ENCODE measurements around the gene VPS18.

The VPS18 gene

GRCh38 chr15:40900256-40901052 is 6.2 kb downstream of the VPS18 start:
- DNase-seq (ENCODE audit: low read depth): no peak

DNA sequence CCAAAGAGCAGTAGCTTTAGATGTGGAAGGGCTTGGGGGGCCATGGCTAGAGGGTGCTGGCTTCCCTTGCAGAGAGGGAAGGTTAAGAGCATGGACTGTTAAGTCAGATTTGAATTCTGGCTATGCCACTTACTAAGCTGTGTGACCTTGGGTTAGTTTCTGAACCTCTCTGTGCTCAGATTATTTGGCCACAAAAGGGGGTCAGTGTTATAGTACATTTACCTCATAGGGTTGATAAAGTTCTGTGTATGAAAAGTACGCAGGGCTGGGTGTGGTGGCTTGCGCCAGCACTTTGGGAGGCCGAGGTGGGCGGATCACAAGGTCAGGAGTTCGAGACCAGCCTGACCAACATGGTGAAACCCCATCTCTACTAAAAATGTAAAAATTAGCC is 6.8 kb downstream of the VPS18 start:
- DNase-seq (ENCODE audit: low read depth): no peak

GRCh38 chr15:40902605-40903561 is 8.6 kb downstream of the VPS18 start:
- no peak for DNase-seq (ENCODE audit: low read depth)

DNA sequence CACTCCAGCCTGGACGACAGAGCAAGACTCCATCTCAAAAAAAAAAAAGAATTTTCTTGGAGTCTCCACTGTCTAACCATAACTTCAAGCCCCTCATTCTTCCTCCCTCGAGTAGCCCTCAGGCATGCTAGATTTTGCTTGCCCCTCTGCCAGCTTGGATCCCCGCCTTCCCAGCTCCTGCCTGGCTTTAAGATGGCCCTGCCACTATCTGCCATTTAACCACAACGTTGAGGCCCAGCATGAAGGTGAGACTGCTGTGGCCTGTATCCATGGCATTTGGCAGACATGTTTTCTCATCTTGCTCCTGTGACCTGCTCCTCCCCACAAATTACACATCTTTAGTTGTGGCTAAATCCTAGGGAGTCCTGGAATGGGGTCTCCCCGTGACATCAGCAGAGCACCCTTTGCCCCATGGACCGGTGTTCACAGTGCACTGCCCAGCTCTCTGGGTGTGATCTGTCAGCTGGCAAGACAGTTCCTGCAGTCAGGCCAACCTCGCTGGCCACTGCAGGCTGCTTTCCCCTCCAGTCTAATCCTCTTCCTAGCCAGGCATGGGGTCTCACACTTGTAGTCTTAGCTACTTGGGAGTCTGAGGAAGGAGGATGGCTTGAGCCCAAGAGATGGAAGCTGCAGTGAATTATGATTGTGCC is 10.4 kb downstream of the VPS18 start:
- DNase-seq (ENCODE audit: low read depth): no peak

DNA sequence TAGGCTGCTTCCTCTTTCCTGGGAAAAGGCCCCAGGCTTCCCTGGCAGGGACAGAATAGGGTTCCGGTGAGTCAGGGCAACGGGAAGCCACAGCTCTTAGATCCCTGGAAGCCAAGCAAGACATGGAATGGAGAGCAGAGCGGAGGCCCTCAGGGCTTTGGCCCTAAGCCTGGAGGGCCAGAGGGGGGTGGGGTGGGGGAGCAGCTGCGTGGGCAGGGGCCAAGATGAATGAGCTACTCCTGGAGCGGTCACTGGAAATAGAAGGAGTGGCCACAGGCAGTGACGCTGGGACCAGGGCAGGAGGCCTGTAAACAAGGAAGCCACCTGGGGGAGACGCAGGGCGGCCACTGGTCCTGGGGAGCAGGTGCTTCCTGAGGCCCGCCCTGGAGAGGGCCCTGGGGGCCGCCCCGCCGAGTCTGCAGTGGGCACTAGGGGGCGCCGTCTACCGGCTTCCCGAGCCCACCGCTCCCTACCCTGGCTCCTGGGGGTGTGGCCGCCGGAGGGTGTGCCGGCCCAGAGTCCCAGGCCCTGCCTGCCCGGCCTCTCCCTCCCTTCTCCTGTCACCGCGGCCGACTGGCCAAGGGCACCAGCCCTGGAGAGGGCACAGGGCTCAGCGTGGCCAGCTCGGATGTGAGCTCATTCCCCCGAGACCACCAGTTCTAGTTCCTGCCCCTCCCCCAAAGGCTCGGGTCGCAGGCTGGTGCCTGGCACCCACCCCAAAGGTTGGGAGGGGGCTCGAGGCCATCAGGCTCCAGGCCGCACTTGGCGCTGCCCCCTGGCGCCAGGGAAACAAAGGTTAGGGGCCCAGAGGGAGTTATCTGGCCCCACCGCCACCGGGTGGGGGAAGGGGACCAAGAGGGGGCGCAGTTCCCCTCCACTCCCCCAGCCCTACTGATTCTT is 12.1 kb downstream of the VPS18 start:
- peak; percentile 70 for DNase-seq (ENCODE audit: low read depth)

DNA sequence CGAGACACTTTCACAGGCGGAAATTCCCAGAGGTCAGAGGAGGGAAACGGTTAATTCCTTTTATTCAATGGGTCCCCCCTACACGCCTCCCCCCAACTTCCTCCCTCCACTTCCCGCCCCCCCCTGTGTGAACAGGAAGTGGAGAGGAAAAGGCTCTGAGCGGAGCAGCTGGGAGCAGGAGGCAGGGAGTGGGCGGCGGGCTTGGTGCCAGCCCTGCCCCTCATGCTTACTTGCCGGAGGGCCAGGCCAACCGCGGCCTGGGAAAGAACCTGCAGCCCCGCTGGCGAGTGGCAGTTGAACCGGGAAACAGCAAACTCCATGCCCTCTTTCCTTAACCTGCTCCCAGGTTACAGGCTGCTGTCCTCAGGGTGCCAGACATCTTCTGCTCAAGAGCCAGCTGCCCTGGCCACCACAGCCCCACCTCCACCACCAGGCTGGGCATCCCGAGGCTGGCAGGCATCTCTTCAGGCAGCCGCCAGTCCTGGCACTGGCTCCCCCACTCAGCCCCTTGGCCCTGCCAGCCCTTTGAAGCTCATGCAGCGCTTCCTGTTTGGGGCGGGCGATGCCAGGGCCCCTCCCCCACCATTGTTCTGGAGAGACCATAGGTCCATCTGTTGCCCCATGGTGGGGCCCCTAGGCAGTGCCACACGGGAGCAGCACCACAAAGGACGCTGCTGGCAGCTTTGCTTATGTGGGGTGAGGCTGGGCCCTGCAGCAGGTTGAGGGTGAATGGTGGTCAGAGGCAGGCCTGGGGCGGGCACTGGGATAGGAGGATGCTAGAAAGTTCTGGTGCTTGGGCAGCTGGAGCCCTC is 12.9 kb downstream of the VPS18 start:
- no peak for DNase-seq (ENCODE audit: low read depth)

DNA sequence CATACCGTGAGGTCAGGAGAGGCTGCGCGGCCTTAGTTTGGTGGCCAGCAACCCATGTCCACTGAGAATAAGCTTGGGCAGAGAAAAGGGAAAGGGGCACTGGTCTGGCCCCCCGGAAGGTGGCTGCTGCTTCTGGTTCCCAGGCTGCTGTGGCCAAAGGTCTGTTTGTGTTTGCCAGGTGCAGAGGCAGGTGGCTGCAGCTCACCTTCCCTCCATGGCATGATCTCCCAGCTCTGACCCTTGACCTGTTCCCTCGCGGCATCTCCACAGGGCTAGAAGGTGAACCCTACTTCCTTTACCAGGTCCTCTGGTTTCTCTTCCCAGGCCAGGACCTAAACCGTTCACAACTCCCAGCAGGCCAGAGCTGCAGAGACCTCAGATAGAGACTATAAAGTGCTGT is 13.8 kb downstream of the VPS18 start:
- DNase-seq (ENCODE audit: low read depth): no peak

DNA sequence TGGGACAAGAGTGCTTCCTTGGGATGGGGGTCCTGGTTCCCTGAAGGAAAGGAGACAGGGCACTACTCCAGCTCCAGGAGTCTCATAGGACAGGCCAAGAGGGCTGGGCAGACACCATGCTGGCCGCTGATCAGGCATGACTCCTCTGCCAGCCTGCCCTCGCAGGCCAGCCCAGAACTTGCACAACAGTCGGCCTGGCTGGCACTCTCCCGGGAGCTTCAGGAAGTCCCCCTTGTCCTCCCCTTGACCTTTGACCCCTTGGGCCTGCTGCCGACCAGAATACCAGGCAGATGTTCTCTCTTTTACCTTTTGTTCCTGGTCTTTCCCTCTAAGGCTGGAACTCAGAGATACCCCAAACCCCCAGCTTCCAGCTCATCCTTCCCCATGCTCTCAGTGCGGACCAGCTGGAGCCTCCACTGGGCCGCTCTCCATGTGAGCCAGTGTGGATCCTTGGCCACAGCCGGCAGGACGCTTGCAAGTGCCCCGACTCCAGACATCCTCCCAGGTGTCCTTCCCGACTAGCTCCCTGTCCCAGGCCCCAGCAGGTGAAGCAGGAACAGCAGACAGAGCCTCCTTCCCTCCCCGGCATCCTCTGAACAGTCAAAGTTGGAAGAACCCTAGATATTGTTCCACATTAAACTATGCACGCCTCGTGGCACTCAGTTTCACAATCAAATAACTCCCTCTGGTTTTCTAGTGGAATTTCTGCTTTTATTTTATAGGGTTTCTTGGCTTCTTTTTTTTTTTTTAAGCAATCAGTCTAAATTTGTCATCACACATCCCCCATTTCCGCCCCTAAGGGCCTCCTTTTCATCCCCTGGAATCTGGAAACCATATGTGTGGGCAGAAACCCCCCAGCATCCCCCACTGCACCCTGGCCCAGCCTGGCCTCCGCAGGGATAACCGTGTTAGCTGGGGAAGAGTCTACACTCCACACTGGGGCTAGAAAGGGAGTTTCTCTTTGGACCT is 15.7 kb downstream of the VPS18 start:
- DNase-seq (ENCODE audit: low read depth): no peak

- no peak for DNase-seq (ENCODE audit: low read depth)
Observed at GRCh38 chr15:40911141-40911540, 16.9 kb downstream of the VPS18 start.

GRCh38 chr15:40911693-40912092 is 17.4 kb downstream of the VPS18 start:
- no peak for DNase-seq (ENCODE audit: low read depth)

DNA sequence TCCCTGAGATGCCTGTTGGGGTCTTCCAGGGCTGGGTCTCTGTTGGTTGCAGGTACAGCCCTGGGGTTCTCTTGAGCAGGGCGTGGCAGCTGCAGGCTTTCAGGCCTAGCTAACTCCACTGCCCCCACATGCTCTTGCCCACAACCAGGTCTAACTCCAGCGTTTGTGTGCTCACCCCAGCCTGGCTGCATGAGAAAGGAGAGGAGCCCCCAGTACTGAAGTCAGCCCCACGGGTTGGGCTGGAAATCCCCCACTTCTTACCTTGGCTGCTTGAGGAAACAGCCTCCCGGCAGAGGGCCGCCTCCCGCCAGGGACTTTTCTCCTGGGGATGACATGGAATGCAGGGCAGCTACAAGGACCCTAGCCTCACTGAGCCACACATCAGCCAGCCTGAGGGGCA is 18.2 kb downstream of the VPS18 start:
- no peak for DNase-seq (ENCODE audit: low read depth)

GRCh38 chr15:40914013-40914412 is 19.8 kb downstream of the VPS18 start:
- DNase-seq (ENCODE audit: low read depth): no peak

GRCh38 chr15:40914486-40914885 is 20.2 kb downstream of the VPS18 start:
- no peak for DNase-seq (ENCODE audit: low read depth)

GRCh38 chr15:40915116-40915661 is 20.9 kb downstream of the VPS18 start:
- DNase-seq (ENCODE audit: low read depth): no peak

DNA sequence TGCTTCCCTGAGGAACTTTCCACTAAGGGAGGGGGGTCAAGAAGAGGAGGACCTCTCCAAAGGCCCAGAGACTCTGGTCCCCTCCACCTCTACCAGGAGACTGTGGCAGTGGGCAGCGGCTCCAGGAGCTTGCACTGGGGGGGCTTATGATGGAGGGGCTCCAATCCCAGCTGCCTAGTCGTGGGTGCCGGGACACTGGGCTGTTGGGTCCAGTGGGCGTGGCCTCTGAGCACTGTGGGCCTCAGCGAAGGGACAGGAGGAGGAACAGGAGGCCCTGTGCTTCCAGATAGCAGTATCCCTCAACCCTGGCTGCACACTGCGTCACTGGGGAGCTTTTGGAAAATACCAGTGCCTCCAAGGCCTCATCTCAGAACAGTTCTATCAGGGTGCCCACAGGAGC is 21.4 kb downstream of the VPS18 start:
- no peak for DNase-seq (ENCODE audit: low read depth)

- no peak for DNase-seq (ENCODE audit: low read depth)
Observed at GRCh38 chr15:40917585-40917984, 23.3 kb downstream of the VPS18 start.

- DNase-seq (ENCODE audit: low read depth): no peak
Observed at GRCh38 chr15:40918146-40918798, 24.0 kb downstream of the VPS18 start.

DNA sequence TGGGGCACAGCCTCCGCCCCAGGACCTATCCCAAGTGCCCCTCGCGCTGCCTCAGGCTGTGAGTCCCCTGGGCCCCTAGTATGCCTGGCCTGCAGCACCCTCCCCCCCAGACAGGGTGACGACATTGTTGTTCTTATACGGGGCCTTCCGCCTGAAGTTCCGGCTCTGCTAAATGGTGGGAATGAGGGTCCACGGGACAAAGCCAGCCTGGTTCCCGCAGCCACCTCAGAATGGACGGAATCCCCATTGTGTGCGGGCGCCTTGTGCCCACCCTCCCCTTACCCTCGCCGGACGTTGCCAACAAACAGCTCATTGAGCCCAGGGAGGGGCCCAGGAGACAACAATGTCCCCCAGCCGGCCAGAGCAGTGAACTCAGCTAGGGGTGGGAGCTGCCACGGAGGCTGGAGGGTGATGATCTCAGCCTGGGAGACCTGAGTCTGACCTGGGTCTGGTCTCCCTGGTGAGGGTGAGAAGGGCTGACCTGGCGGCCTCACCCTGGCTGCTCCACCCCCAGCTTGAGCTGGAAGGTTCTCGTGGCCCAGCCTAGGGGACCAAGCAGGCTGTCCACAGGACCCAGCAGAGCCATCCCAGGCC is 24.6 kb downstream of the VPS18 start:
- DNase-seq (ENCODE audit: low read depth): no peak

Data from activated T-helper 9 cell treated with anti-CD3 and anti-CD28 coated beads, Interleukin-2, amount 50 U/mL, for 16 hours (primary cell).